H1 (cell line): Measurements from ENCODE around the gene EFEMP1. TPM values are rescaled to one million over a fixed set of nuclear protein-coding genes. Genes with fewer than 3 reads are reported as not detected.

ENCODE experiments used
- CHD2 ChIP-seq: IDR thresholded peaks from 2 replicates; pipeline ENCODE4 v1.6.1; 2012; ENCODE audit warnings: low read length, improper control_type of control experiment
- CREB1 ChIP-seq: IDR thresholded peaks from 2 replicates; pipeline ENCODE4 v1.6.1; 2012; ENCODE audit warnings: inconsistent platforms
- CTBP2 ChIP-seq: IDR thresholded peaks from 2 replicates; pipeline ENCODE4 v1.7.0; 2011; ENCODE audit warnings: borderline replicate concordance, mild to moderate bottlenecking, moderate library complexity, mixed read lengths, low read length; ENCODE audit not compliant: insufficient read depth, insufficient read length
- EP300 ChIP-seq, 2 experiments: IDR thresholded peaks; 1 replicate in 1 of 2; 2 replicates in 1 of 2; pipeline ENCODE4 v1.6.1; 2011 to 2012; ENCODE audit warnings: low read depth in 2 of 2, low read length in 2 of 2, mild to moderate bottlenecking in 2 of 2, borderline replicate concordance in 1 of 2, inconsistent platforms in 1 of 2, moderate library complexity in 1 of 2
- HDAC6 ChIP-seq: IDR thresholded peaks from one replicate; pipeline ENCODE4 v1.7.1; 2012; ENCODE audit warnings: low read depth, mild to moderate bottlenecking, inconsistent platforms, low read length, moderate library complexity
- KDM5A ChIP-seq: fragments of 200-600 bp; IDR thresholded peaks from 2 replicates; pipeline ENCODE4 v1.7.1; 2012; ENCODE audit warnings: mild to moderate bottlenecking, low read length, inconsistent platforms, mixed read lengths
- MAFK ChIP-seq: IDR thresholded peaks from 2 replicates; pipeline ENCODE4 v1.6.1; 2012; ENCODE audit warnings: low read depth, mild to moderate bottlenecking, improper control_type of control experiment, low read length
- RNF2 ChIP-seq: fragments of 200-900, 300-1000 bp; sonication (generic); IDR thresholded peaks from 2 replicates; pipeline ENCODE4 v1.7.1; 2016; ENCODE audit warnings: borderline replicate concordance, low read depth, mild to moderate bottlenecking, antibody characterized with exemption, low read length; ENCODE audit not compliant: poor library complexity, severe bottlenecking; ENCODE audit errors: missing control alignments
- TBP ChIP-seq: IDR thresholded peaks from 2 replicates; pipeline ENCODE4 v1.6.1; 2011; ENCODE audit warnings: low read depth, low read length, improper control_type of control experiment
- YY1 ChIP-seq: IDR thresholded peaks from 2 replicates; pipeline ENCODE4 v1.6.1; 2011; ENCODE audit warnings: low read depth, mild to moderate bottlenecking, low read length
- polyA plus RNA-seq, 7 experiments: library from polyadenylated mRNA; depleted of rRNA in 3 of 7; stranded (reverse) in 5 of 7; unstranded in 2 of 7; fragments of >200 nt in 5 of 7; fragments of 200-250 nt in 2 of 7; gene quantifications; 1 replicate in 5 of 7; 2 replicates in 1 of 7; 4 replicates in 1 of 7; pipeline versions ENCODE4 v1.2.1 to v1.2.3, GENCODE V29; 2011 to 2013; ENCODE audit warnings: missing spikeins in 2 of 7, mixed read lengths in 2 of 7
- total RNA-seq: library from RNA; stranded (reverse); fragmentation: NEBNext Ultra II Directional; extraction: Animal tissue kit (Norgen Biotek cat#: 25700); gene quantifications from 2 replicates; pipeline ENCODE4 v1.2.1, GENCODE V29; 2021
- TF ChIP-seq, protein P1 (sequence below): fragments of 300-600 bp; sonication (generic); IDR thresholded peaks from 2 replicates; pipeline ENCODE4 v1.7.1; 2012; ENCODE audit warnings: low read length, moderate library complexity, mild to moderate bottlenecking, inconsistent platforms; ENCODE audit not compliant: insufficient replicate concordance

EFEMP1 gene
- total and polyA plus RNA-seq, 2 of the 8 experiments (the other 6 are each of a cell fraction or from before 2014, with no cell fraction given): 15.5 to 19.7 TPM

DNA sequence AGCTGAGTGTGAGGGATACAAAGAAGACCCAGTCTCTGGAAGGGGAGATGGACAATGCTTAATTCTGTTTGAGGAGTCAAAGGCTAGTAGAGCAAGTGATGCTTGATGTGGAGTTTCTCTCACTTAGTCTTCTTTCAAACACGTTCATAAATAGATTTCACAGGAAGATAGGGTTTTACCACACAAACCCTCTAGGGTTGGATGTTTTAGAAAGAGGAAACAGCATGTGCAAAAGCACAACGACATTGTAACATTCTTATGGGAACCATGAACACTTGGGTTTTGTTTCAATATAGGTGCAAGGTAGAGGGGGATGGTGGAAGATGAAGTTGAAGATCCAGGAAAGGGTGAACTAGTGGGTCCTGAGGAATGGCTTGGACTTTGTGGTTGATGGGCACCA lies 10.8 kb upstream of the EFEMP1 start (continued):
- TF ChIP-seq, protein P1, sequence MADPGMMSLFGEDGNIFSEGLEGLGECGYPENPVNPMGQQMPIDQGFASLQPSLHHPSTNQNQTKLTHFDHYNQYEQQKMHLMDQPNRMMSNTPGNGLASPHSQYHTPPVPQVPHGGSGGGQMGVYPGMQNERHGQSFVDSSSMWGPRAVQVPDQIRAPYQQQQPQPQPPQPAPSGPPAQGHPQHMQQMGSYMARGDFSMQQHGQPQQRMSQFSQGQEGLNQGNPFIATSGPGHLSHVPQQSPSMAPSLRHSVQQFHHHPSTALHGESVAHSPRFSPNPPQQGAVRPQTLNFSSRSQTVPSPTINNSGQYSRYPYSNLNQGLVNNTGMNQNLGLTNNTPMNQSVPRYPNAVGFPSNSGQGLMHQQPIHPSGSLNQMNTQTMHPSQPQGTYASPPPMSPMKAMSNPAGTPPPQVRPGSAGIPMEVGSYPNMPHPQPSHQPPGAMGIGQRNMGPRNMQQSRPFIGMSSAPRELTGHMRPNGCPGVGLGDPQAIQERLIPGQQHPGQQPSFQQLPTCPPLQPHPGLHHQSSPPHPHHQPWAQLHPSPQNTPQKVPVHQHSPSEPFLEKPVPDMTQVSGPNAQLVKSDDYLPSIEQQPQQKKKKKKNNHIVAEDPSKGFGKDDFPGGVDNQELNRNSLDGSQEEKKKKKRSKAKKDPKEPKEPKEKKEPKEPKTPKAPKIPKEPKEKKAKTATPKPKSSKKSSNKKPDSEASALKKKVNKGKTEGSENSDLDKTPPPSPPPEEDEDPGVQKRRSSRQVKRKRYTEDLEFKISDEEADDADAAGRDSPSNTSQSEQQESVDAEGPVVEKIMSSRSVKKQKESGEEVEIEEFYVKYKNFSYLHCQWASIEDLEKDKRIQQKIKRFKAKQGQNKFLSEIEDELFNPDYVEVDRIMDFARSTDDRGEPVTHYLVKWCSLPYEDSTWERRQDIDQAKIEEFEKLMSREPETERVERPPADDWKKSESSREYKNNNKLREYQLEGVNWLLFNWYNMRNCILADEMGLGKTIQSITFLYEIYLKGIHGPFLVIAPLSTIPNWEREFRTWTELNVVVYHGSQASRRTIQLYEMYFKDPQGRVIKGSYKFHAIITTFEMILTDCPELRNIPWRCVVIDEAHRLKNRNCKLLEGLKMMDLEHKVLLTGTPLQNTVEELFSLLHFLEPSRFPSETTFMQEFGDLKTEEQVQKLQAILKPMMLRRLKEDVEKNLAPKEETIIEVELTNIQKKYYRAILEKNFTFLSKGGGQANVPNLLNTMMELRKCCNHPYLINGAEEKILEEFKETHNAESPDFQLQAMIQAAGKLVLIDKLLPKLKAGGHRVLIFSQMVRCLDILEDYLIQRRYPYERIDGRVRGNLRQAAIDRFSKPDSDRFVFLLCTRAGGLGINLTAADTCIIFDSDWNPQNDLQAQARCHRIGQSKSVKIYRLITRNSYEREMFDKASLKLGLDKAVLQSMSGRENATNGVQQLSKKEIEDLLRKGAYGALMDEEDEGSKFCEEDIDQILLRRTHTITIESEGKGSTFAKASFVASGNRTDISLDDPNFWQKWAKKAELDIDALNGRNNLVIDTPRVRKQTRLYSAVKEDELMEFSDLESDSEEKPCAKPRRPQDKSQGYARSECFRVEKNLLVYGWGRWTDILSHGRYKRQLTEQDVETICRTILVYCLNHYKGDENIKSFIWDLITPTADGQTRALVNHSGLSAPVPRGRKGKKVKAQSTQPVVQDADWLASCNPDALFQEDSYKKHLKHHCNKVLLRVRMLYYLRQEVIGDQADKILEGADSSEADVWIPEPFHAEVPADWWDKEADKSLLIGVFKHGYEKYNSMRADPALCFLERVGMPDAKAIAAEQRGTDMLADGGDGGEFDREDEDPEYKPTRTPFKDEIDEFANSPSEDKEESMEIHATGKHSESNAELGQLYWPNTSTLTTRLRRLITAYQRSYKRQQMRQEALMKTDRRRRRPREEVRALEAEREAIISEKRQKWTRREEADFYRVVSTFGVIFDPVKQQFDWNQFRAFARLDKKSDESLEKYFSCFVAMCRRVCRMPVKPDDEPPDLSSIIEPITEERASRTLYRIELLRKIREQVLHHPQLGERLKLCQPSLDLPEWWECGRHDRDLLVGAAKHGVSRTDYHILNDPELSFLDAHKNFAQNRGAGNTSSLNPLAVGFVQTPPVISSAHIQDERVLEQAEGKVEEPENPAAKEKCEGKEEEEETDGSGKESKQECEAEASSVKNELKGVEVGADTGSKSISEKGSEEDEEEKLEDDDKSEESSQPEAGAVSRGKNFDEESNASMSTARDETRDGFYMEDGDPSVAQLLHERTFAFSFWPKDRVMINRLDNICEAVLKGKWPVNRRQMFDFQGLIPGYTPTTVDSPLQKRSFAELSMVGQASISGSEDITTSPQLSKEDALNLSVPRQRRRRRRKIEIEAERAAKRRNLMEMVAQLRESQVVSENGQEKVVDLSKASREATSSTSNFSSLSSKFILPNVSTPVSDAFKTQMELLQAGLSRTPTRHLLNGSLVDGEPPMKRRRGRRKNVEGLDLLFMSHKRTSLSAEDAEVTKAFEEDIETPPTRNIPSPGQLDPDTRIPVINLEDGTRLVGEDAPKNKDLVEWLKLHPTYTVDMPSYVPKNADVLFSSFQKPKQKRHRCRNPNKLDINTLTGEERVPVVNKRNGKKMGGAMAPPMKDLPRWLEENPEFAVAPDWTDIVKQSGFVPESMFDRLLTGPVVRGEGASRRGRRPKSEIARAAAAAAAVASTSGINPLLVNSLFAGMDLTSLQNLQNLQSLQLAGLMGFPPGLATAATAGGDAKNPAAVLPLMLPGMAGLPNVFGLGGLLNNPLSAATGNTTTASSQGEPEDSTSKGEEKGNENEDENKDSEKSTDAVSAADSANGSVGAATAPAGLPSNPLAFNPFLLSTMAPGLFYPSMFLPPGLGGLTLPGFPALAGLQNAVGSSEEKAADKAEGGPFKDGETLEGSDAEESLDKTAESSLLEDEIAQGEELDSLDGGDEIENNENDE: no peak
- no peak for TF ChIP-seq CTBP2
- no peak for TF ChIP-seq YY1
- TF ChIP-seq CHD2: no peak
- TF ChIP-seq CREB1: no peak
- no peak for TF ChIP-seq KDM5A
- TF ChIP-seq EP300 (IDR thresholded peaks at IDR 0.05; ENCODE audit: borderline replicate concordance in 1 of 2, low read depth in 2 of 2, low read length in 2 of 2): no peak
- TF ChIP-seq HDAC6: no peak
- TF ChIP-seq MAFK: no peak
- TF ChIP-seq RNF2: no peak
- TF ChIP-seq TBP: no peak
- TF ChIP-seq, all 59 proteins: peak for 0
